Right kidney (tissue), 1 donor: ENCODE data around the gene TTI1.

ENCODE experiments used
- DNase-seq: peaks from one replicate; pipeline ENCODE4 v3.0.0-alpha.2; 2016

TTI1 gene

DNA sequence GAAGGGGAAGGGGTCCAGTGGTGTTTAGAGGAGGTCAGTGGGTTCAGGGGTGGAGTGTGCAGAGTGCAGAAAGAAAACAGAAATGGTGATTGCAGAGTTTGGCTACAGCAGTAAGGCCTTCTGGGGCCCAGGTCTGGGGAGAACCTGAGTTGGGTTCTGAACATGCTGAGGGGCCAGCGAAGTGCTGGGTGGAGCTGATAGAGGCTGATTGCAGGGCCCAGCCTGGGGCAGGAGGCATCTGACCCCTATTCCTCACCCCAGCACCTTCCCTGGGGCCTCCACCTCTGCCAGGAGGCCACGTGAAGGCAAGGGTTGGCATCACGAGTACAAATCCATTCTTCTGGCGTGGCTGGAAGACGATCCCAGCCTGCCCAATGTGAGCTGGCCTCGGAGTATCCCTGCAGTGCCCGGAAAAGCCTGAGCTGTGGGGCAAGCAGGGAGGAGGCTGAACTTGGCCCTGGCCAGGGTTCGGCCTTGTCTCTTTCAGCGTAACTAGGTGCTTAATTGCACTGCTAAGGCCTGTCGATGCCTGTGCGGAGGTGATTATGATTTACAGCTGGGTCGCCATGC is 95.0 kb downstream of the TTI1 start:
- DNase-seq = no peak

DNA sequence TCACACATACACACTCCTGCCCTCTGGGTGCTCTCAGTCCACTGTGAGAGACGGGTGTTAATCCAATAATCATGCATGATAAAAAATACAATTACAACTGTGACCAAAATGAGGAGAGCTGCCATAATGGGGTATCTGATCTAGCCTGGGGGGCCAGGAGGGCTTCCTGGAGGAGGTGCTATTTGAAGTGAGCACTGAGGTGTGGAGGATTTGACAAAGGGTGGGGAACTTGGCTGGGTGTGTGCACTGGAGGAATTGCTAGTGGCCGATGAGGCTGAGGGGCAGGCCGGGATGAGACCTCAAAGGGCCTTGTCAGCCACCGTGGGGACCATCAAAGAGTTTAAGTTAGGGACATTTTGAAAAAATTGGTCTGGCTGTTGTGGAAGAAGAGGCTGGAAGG is 95.6 kb downstream of the TTI1 start:
- DNase-seq = no peak

DNA sequence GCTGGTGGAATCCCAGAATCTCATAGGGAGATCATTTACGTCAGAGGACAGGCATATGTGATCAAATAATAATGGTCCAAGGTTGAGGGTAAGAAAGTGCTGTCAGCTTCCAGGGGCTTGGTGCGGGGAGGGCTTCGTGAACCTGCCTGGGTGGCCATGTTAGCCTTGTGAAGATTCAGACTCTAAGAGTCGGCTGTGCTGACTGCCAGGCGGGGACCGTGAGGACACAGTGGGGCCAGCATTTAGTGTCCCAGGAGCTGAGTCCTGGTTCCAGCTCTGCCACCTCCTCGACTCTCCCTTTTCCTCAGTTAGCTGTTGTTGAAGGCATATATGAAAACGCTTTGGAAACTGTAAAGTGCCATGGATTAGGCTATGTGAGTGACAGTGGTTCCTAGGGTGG is 96.8 kb downstream of the TTI1 start:
- no peak for DNase-seq

DNA sequence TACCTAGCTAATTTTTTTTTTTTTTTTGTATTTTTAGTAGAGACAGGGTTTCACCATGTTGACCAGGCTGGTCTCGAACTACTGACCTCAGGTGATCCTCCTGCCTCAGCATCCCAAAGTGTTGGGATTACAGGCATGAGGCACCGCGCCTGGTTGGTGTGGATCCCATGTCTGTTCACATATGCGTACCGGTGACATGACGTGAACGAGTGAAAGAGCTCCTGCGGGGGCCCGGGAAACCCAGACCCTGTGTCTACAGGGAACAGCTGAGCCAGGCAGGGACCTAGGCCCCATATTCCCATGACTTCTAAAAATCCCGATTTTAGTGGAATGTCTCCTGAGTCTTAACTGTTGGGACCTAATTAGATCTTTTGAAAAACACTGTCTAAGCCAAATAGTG is 97.2 kb downstream of the TTI1 start:
- DNase-seq = no peak

- DNase-seq = no peak
These were observed 97.8 kb downstream of the TTI1 start for GRCh38 chr20:37935435-37935834.

GRCh38 chr20:37934634-37935375 is 98.5 kb downstream of the TTI1 start:
- no peak for DNase-seq

DNA sequence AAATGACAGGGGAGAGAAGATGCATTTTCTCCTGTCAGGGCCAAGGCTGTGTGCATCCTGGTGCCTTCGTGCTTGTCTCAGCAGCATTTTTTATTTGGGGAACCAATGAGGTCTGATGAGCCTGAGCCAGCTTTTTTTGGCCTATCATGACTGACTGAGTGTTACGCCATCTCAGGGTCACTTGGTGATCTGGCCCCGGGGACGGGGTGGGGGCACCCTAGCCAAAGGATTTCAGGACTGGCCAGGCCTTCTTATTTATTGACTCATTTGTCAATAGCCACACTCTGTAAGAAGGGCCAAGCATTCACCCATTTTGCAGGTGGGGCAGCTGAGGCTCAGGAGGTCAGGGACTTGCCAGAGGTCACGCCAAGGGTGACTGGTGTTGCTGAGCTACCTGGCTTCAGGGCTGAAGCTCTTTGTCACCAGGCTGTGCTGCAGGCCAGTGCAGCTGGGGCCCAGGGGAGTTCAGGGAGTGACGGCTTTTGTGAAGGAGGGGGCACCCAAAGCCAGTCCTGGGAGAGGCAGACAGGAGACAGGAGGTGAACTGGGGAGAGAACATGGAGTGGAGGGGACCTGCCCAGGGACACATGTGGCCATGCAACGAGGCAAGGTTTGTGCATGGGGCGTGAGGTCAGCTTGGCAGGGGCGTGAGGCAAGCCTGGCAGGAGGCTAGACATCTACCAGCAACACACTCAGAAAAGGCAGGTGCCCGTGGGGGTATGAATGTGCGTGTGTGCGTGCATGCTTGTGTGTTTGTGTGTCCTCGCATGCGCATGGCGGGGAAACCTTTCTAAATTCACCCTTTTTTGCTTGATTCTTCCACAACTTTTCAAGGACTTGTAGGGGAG is 99.2 kb downstream of the TTI1 start:
- DNase-seq = no peak
